NCI-H2227 (cell line): Measurements from ENCODE around the gene MAPK11.

Experiments used
- DNase-seq: peaks from one replicate; lab custom pipeline; 2025; ENCODE audit not compliant: unreplicated experiment; lab: John Stamatoyannopoulos, UW

The MAPK11 gene

GRCh38 chr22:50296658-50297490, 26.7 kb upstream of the MAPK11 start:
- no peak for DNase-seq

GRCh38 chr22:50294319-50294656, 24.1 kb upstream of the MAPK11 start:
- no peak for DNase-seq

- no peak for DNase-seq
These were observed 23.5 kb upstream of the MAPK11 start for GRCh38 chr22:50293441-50294318.

- no peak for DNase-seq
These were observed 22.7 kb upstream of the MAPK11 start for GRCh38 chr22:50292643-50293440.

- no peak for DNase-seq
These were observed 19.9 kb upstream of the MAPK11 start for GRCh38 chr22:50289942-50290630.

- no peak for DNase-seq
These were observed 19.2 kb upstream of the MAPK11 start for GRCh38 chr22:50289151-50289941.

GRCh38 chr22:50287731-50288130, 17.6 kb upstream of the MAPK11 start:
- DNase-seq: no peak

GRCh38 chr22:50286701-50287318, 16.6 kb upstream of the MAPK11 start:
- no peak for DNase-seq

- DNase-seq: no peak
These were observed 16.1 kb upstream of the MAPK11 start for GRCh38 chr22:50286275-50286674.

GRCh38 chr22:50285568-50286229, 15.5 kb upstream of the MAPK11 start:
- DNase-seq: no peak

- DNase-seq: no peak
These were observed 14.3 kb upstream of the MAPK11 start for GRCh38 chr22:50284479-50284878.

GRCh38 chr22:50283821-50284220, 13.6 kb upstream of the MAPK11 start:
- DNase-seq: no peak

GRCh38 chr22:50282361-50283155, 12.4 kb upstream of the MAPK11 start:
- no peak for DNase-seq

- no peak for DNase-seq
These were observed 11.8 kb upstream of the MAPK11 start for GRCh38 chr22:50281957-50282356.

- no peak for DNase-seq
These were observed 11.2 kb upstream of the MAPK11 start for GRCh38 chr22:50281384-50281760.

GRCh38 chr22:50280708-50281383, 10.7 kb upstream of the MAPK11 start:
- DNase-seq: no peak

- DNase-seq: no peak
These were observed 10.0 kb upstream of the MAPK11 start for GRCh38 chr22:50280022-50280707.
